Adrenal gland (tissue), 5 donors: ENCODE data around the gene TBC1D24.

Experiments used
- POLR2A ChIP-seq, 2 donors: fragments of 450-650 bp; IDR thresholded peaks; one replicate each; pipeline ENCODE4 v1.6.1; 2017; ENCODE audit warnings: antibody characterized with exemption in 2 of 2, mild to moderate bottlenecking in 2 of 2, moderate library complexity in 1 of 2
- TF ChIP-seq, protein P1 (sequence below), 6 experiments: fragments of 450-650 bp in 4 of 6; fragments of 200-600 bp in 2 of 6; sonication (generic) in 1 of 6; IDR thresholded peaks; 1 replicate in 5 of 6; 2 replicates in 1 of 6; pipeline versions ENCODE4 v1.5.1 to v1.8.0; 2016 to 2021; ENCODE audit warnings: antibody characterized with exemption in 6 of 6, mild to moderate bottlenecking in 2 of 6, moderate library complexity in 1 of 6
- donor health status: DM: no; HTN: no; CAD: no.

DNA sequence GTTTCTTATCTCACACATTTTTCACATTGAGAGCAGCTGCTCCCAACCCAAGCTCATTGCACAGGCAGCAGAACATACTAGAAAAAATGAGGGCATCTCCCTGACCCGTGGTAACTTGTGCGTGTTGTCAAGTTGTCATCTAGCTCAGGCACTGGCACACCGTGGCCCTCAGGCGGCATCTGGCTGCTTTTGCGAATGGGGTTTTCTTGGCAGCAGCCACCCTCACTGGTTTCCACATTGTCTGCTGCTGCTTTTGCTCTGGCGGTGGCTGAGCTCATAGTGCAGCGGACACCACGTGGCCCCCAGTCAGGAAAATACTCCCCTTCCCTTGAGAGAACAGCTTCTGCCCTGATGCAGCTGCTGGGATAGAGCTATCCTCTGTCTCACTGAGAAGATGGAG lies 24.4 kb upstream of the TBC1D24 start:
- TF ChIP-seq POLR2A (IDR thresholded peaks at IDR 0.05): no peak
- TF ChIP-seq, protein P1, sequence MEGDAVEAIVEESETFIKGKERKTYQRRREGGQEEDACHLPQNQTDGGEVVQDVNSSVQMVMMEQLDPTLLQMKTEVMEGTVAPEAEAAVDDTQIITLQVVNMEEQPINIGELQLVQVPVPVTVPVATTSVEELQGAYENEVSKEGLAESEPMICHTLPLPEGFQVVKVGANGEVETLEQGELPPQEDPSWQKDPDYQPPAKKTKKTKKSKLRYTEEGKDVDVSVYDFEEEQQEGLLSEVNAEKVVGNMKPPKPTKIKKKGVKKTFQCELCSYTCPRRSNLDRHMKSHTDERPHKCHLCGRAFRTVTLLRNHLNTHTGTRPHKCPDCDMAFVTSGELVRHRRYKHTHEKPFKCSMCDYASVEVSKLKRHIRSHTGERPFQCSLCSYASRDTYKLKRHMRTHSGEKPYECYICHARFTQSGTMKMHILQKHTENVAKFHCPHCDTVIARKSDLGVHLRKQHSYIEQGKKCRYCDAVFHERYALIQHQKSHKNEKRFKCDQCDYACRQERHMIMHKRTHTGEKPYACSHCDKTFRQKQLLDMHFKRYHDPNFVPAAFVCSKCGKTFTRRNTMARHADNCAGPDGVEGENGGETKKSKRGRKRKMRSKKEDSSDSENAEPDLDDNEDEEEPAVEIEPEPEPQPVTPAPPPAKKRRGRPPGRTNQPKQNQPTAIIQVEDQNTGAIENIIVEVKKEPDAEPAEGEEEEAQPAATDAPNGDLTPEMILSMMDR (IDR thresholded peaks at IDR 0.05): no peak
